Activated T-helper 1 cell treated with anti-CD3 and anti-CD28 coated beads, Interleukin-2, amount 50 U/mL, for 16 hours (primary cell): ENCODE results near the gene NHLRC2.
"Not testable (repeated sequence)": the region's sequence is repeated elsewhere in the genome, so short reads cannot be mapped to it uniquely, and the experiment has no call there.

Experiments used
- DNase-seq, 2 donors: peaks; one replicate each; pipeline ENCODE4 v3.0.0-alpha.2; 2020; ENCODE audit warnings: low read depth in 1 of 2, low spot score in 1 of 2

Gene NHLRC2, protein sequence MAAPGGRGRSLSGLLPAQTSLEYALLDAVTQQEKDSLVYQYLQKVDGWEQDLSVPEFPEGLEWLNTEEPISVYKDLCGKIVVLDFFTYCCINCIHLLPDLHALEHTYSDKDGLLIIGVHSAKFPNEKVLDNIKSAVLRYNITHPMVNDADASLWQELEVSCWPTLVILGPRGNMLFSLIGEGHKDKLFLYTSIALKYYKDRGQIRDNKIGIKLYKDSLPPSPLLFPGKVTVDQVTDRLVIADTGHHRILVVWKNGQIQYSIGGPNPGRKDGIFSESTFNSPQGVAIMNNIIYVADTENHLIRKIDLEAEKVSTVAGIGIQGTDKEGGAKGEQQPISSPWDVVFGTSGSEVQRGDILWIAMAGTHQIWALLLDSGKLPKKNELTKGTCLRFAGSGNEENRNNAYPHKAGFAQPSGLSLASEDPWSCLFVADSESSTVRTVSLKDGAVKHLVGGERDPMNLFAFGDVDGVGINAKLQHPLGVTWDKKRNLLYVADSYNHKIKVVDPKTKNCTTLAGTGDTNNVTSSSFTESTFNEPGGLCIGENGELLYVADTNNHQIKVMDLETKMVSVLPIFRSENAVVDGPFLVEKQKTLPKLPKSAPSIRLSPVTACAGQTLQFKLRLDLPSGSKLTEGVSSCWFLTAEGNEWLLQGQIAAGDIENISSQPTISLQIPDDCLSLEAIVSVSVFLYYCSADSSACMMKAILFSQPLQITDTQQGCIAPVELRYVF

DNA sequence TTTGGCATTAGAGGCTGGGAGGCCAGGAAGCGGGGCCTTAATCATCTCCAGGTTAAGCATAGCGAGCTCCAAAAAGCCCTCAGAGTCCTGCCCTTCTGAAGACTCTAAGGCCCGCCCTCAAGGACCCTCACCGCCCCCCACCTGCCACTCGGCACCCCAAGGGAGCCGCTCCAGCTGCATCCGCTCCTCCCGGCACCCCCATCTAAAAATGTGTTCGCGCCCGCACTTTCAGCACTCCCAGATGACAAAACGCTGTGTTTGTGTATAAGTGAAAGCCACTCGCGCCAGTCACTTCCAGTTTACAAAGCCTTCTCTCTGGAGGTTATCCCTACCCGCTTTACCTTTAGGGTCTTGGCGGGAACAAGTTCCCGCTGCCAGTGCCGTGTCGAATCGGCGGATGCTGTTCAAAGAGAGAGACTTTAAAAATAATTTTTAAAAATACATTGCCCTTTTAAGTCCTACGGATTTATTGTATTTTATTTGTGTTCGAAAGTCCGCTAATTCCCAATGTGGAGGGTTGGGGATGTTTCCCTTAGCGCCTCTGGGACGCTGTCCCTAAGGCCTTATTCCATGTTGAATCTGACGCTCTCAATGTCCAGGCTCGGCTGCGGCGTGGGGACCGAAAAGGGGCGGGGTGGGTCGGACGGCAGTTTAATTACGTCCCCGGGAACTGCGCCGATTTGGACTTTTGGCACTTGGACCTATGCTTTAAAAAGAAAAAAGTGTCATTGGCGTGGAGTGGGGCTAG, at the start of gene NHLRC2, which contains the start of gene DCLRE1A:
NHLRC2 (plus strand) TSS at position 649 of the 748 bp plus-strand sequence. CDS start 212 bp downstream, outside the sequence.
DCLRE1A (minus strand) TSS at position 70 of the 748 bp plus-strand sequence. CDS start 900 bp downstream, outside the sequence.
- peak; percentile 33 to 34 for DNase-seq

DNA sequence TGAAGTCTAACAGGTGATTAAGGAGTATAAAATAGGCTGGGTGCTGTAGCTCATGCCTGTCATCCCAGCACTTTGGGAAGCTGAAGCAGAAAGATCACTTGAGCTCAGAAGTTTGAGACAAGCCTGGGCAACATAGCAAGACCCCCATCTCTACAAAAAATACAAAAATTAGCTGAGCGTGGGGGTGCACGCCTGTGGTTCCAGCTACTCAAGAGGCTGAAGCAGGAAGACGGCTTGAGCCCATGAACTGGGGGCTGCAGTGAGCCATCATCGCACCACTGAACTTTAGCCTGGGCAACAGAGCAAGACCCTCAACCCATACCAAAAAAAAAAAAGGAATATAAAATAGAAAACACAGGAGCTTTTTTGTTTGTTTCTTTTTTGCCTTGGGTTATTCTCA, 48.0 kb upstream of the NHLRC2 start:
- DNase-seq, result no peak

DNA sequence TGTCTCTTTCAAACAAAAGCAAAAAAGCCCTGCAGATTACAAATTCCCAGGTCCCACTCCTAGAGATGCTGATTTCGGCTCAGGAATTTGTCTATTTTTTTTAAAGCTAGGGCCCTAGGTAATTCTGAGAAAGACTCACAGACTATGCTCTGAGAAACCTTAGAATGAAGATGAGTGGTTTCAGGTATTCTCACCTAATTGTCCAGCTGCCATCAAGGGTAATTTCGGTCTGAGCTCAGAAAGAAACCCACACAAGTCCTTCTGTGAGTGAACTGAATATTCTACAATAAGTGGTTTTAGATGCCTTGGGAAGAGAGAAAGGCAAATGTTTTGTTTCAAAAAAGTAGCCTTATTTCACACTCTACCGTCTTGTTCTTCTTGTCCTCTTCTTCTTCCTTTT, 46.3 kb upstream of the NHLRC2 start:
- no peak for DNase-seq

DNA sequence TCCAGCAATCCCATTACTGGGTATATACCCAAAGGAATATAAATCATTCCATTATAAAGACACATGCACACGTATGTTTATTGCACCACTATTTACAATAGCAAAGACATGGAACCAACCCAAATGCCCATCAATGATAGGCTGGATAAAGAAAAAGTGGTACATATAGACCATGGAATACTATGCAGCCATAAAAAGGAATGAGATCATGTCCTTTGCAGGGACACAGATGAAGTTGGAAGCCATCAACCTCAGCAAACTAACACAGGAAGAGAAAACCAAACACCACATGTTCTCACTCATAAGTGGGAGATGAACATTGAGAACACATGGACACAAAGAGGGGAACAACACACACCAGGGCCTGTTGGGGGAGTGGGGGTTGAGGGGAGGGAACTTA, 39.8 kb upstream of the NHLRC2 start:
- DNase-seq, result not testable (repeated sequence)

DNA sequence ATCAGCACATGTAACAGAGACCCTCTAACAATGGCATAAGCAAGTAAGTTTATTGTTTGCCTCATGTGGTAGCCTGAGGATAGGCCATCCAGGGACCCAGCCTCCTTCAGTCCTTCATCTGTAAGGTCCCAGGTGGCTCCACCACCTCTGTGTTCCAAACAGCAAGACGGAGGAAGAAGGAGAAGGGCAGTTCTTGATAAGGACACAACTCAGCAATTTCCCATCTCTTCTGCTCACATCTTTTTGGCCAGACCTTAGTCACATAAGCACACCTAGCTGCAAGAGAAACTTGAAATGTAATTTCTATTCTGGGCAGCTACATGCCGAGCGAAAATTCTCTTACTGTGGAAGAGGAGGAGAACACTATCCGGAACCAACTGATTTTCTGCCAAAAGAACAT, 34.5 kb upstream of the NHLRC2 start:
- no peak for DNase-seq

DNA sequence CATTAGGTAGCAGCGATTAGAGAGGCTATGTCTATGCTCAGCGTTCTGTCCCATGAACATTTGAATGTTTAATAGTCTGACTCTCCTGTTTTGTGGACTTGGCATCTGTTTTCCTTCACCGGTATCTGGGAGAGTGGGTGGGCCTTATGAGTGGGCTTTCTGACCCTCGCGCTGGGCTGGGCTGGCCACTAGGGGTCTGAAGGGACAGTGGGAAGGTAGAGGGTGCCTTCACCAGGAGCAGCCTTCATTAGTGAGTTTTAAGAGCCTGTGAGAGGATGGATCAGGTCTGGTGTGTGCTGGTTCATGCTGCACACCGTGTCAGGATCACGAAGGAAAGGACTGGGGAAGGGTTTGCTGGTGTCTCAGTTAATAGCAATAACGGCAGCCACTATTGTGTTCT, 34.0 kb upstream of the NHLRC2 start:
- DNase-seq, result no peak

DNA sequence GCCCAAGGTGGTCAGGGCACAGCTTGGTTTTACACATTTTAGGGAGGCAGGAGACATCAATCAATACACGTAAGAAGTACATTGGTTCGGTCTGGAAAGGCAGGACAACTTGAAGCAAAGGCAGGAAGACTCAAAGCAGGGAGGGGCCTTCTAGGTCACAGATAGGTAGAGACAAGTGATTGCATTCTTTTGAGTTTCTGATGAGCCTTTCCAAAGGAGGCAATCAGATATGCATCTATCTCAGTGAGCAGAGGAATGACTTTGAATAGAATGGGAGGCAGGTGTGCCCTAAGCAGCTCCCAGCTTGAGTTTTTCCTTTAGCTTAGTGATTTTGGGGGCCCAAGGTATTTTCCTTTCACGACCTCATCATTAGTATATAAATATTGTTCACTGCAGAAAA, 33.2 kb upstream of the NHLRC2 start:
- not testable (repeated sequence) for DNase-seq

DNA sequence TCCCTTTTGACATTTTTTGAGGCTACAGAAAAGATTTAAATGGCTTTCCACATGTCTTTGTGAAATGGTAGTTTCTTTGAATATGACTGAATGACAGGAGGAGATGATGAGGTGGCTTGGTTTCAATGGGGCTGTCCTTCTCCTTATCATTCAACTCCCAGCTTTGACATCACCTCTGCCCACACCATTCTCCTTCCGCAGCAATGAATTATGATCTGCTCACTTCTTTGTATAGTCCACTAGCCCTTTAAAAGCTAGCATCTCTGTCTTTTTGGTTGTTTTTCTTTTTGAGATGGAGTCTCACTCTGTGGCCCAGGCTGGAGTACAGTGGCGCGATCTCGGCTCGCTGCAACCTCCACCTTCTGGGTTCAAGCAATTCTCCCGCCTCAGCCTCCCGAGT, 32.3 kb upstream of the NHLRC2 start:
- DNase-seq, result no peak

DNA sequence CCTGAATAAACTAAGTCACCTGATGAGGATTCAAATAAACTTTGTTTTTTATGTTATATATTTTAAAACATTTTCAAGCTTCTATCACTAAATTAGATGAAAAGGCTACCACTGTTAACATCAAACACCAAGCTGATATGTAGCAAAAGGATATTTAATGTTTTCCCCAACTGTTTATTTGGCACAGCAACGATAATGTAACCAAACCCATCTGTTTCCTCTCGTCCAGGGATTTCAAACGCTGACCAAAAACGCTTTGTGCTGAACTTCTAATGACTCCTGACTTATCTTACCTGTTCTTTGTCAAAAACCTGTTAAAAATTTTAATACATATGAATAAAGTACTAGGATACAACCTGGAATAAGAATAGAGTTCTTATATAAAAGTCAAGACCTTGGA, 31.1 kb upstream of the NHLRC2 start:
- no peak for DNase-seq

DNA sequence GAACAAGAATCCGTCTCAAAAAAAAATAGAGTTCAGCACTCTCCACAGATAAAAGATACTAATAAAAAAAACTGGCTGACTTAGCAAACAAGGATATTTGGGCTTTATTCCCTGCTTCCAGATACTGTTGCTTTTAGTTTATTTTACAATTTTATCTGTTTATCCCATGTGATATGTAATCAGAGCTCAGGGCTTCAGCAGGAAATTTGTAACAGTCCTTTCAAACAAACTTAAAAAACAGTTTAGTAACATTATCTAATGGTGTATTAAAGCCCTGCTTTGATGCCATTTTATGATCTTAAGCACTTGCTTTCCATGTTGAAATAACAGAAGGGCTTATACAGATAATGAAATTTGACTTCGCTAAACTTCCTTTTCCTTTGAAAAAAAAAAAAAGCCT, 28.7 kb upstream of the NHLRC2 start:
- DNase-seq, result no peak

DNA sequence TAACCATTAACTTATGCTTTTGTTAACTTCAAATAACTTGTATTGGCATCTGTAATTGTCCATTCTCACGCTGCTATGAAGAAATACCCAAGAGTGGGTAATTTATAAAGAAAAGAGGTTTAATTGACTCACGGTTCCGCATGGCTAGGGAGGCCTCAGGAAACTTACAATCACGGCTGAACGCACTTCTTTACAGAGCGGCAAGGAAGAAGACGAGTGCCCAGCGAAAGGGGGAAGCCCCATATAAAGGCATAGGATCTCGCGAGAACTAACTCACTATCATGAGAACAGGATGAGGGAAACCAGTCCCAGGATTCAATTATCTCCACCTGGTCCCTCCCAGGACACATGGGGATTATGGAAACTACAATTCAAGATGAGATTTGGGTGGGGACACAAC, 25.9 kb upstream of the NHLRC2 start:
- not testable (repeated sequence) for DNase-seq

DNA sequence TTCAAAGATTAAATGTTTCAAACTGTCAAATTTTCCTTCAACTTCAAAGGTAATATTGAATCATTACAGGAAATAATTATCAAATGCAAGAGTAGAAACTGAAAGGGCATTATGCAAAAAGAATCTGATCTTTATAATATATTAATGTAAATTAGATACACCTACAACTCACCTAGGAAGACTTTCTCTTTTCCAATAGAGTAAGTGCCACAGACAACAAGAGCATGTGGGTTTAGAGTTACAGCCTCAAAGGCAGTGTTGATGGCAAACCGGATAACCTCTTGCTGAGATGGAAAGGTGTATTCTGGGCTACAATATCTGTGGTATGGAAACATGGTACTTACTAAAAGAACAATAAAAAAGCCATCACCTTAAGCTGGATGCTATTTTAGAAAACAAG, 12.3 kb upstream of the NHLRC2 start:
- DNase-seq, result no peak

DNA sequence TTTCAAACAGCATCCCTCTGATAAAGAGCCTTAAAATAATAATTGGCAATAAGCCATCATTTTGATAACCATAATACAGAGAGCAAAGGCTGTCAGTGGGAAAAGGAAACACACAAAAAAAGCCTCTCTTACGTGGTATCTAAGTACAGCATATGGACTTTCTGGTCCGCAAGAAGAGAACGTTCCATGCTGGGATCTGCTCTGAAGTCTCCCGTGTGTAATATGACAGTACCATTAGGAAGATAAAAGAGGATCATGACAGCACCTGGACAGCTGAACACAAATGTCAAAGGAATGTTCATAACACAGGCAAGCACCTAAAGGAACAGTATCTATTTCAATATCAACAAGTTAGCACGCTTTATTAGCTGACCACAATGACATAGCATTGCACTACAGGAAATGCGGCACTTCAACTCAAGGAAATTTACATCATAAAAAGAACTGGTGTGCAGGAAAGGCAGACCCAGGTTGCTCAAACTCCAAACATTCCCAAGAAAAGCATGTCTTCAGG, 10.4 kb upstream of the NHLRC2 start:
- DNase-seq, result no peak

DNA sequence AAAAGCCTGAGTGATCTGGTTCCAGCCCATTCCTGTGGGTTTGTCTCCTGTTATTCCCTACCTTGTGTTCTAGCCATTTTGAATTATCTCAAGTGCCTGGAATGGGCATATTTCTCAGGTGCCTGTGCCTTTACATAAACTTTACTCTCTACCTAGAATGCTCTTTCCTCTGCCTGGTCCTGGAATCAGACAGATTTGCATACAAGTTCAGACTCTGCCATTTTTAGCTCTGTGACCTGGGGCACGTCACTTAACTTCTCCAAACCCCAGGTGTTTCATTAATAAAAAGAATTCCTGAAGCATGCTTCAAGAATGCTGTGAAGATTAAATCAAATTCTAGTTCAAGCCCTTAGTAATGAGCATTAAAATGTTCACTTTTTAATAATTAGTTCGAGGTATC, 8.4 kb upstream of the NHLRC2 start:
- DNase-seq, result no peak

DNA sequence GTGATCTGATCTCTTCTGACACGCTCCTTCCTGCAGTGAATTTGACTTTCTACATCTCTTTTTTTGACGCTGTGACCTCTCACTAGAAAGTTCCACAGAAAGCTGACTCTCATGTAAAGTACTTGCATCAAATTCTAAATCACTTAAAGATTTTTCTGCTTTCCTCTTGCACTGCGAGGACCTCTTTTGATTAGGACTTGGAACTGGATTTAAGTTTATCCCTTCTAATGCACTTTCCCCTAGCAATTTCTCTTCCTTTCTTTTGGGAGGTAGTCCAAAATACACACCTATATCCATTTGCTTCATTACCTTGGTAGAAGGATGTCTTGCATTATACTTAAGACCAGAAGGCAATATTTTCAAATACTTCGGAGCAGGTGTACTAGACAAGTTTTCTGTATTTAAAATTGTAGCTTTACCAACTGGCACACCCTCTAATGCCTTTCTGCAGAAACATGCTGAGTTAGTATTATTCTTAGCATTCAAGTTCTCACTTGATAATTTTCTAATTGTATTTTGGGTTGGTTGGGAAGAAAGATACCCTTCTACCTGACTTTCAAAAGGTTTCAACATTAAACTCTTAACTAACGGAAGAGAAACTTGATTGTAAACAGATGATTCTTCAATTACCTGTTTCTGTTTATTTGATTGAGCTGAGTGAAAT, 5.2 kb upstream of the NHLRC2 start:
- DNase-seq, result no peak

DNA sequence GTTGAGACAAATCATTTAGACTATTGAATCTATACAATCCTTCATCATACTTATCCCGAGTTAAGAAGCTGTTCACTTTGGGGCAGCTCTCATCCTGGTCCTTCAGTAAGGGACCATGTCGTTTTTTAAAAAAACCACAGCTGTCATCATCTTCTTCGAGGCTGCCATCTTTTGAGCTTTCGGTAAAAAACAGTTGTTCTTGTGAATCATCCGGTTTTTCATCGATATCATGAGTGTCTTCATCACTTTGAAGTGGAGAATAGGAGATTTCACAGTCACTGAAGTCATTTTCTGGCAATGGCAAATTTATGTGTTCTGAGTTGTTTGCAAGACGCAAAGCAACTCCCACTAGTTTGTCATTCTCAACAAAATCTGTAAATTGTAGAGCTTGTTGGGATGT, 4.5 kb upstream of the NHLRC2 start:
- no peak for DNase-seq

DNA sequence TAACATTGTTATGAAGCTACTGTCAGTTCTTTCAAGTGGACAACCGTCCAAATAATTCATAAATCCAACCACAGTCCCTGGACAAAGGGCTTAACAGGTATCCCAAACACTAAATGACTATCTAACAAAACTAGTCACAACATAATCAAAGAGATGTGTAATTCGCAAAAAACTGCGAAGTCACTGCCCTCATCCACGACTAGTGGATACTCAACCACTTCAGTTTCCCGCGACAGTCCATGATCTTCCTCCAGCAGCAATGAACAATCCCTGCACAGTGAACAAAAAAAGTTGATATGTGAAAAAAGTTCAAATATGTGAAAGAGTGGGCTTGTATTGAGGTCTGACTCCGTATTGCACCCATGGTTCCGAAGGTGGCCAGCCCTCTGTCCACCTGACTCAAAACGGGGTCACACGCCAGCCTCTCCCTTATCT, 866 bp upstream of the NHLRC2 start:
- DNase-seq, result no peak

DNA sequence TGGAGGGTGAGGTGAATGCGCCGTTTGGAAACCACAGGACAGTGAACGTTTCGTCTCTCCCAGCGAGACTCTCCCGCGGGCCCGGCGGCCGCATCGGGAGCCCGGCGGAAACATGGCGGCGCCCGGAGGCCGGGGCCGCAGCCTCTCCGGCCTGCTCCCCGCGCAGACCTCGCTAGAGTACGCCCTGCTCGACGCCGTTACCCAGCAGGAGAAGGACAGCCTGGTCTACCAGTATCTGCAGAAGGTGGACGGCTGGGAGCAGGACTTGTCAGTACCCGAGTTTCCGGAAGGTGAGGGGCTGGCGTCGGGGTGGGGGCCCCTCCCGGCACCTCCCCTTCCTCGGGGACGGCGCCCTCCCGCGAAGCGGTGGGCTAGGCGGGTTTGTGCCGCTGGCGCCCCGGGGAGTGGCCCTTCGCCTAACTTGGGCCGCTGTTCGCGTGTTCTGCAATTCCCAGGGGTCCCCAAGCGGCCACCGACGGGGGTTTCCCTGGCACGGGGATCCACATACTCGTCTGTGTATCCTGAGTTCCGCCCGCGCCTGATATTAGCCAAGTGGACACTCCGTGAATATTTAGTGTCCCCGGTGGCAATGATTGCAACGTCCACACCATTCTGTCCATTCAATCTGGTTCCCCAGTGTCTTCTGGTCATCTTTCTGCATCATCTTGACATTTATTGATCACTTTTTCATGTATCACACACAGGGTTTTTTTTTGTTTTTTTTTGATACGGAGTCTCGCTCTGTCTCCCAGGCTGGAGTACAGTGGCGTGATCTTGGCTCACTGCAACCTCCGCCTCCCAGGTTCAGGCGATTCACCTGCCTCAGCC, 514 bp downstream of the NHLRC2 start:
- DNase-seq, result peak; percentile 10 to 17

DNA sequence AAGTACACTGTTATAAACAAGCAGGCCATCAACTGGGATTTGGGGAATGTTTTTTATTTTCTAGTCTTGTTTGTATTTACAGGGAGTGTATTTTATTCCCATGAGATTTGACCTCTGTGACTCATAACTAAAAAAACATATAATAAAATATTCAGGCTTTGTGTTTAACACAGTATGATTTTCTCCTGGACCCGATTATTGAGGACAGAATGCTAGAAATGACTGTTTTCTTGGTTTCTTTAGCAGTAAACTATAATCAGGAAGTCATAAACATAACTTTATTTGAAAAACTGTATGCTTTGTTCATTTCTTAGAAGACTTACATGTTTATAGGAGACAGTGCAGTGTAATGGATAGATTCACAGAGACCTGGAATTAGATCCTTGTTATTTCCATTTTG, 2.1 kb downstream of the NHLRC2 start:
- no peak for DNase-seq

DNA sequence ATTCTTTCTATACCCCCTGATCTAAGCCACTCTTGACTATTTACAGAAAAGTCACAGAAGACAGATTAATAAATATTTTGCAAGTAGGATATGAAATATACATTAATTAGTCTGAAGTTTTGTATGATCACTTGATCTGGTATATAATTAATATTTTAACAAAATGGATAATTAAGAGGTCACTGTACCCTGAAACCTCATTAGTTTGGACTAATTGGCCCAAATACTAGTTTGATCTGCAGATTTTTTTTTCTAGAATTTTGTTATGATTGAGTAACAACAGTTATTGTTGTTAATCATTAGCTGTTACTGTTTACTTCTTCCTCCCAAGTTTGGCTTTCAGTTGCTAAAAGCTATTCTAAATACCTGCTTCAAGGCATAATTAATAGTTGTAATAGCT, 2.7 kb downstream of the NHLRC2 start:
- DNase-seq, result no peak
